Thyroid gland (tissue), 4 donors: ENCODE measurements around the gene SNX14. TPM values are rescaled to one million over a fixed set of nuclear protein-coding genes. Genes with fewer than 3 reads are reported as not detected.
A peak's percentile ranks its signal among the peaks of the same experiment; 100 is the strongest.

Experiments used
- DNase-seq, 2 donors: peaks; one replicate each; pipeline ENCODE4 v3.0.0-alpha.2; 2019
- H3K27ac ChIP-seq, 3 donors: fragments of 200-600 bp; sonication (generic); 1 replicate in 2 of 3; 2 replicates in 1 of 3; pipeline ENCODE4 v1.5.1; 2016 to 2019; ENCODE audit warnings: mild to moderate bottlenecking in 1 of 3, moderate library complexity in 1 of 3
- H3K27me3 ChIP-seq: fragments of 200-600 bp; sonication (generic); one replicate; pipeline ENCODE4 v1.5.1; 2019
- H3K36me3 ChIP-seq, 2 donors: fragments of 200-600 bp; sonication (generic); one replicate each; pipeline ENCODE4 v1.5.1; 2016 to 2019
- H3K4me1 ChIP-seq, 2 donors: fragments of 200-600 bp; sonication (generic); one replicate each; pipeline ENCODE4 v1.5.1; 2017 to 2019
- H3K4me3 ChIP-seq, 3 donors: fragments of 200-600 bp; sonication (generic); replicated peaks in 1 of 3; 1 replicate in 2 of 3; 2 replicates in 1 of 3; pipeline ENCODE4 v1.5.1; 2016; ENCODE audit warnings: mild to moderate bottlenecking in 1 of 3
- H3K9me3 ChIP-seq: fragments of 200-600 bp; sonication (generic); one replicate; pipeline ENCODE4 v1.5.1; 2017
- POLR2A ChIP-seq, 2 donors: fragments of 450-650 bp; IDR thresholded peaks; one replicate each; pipeline ENCODE4 v1.6.1; 2017; ENCODE audit warnings: antibody characterized with exemption in 2 of 2, mild to moderate bottlenecking in 2 of 2, moderate library complexity in 1 of 2
- WGBS, 2 donors: methylation state at CpG; one replicate each; pipeline ENCODE4 v1.1.5; 2017; 5-methylcytosine and 5-hydroxymethylcytosine counted together
- intact Hi-C: fragments of 100-400 bp; cut with DNase I; formaldehyde crosslinking; loops from one replicate; pipeline ENCODE4 v1.15.1; 2023
- total RNA-seq, 4 donors: library from RNA; depleted of rRNA; stranded (reverse); fragments of >200 nt; gene quantifications; one replicate each; pipeline ENCODE4 v1.2.3, GENCODE V29; 2016
- TF ChIP-seq, protein P1 (sequence below), 6 experiments: fragments of 200-600 bp in 3 of 6; fragments of 450-650 bp in 3 of 6; sonication (generic) in 3 of 6; IDR thresholded peaks; one replicate each; pipeline ENCODE4 v1.5.1; 2016 to 2019; ENCODE audit warnings: antibody characterized with exemption in 6 of 6, mild to moderate bottlenecking in 2 of 6, inconsistent platforms in 1 of 6, moderate library complexity in 1 of 6

Gene SNX14
- total RNA-seq, 4 donors from 2014 or later: 94.9 to 160 (median 124) TPM

DNA sequence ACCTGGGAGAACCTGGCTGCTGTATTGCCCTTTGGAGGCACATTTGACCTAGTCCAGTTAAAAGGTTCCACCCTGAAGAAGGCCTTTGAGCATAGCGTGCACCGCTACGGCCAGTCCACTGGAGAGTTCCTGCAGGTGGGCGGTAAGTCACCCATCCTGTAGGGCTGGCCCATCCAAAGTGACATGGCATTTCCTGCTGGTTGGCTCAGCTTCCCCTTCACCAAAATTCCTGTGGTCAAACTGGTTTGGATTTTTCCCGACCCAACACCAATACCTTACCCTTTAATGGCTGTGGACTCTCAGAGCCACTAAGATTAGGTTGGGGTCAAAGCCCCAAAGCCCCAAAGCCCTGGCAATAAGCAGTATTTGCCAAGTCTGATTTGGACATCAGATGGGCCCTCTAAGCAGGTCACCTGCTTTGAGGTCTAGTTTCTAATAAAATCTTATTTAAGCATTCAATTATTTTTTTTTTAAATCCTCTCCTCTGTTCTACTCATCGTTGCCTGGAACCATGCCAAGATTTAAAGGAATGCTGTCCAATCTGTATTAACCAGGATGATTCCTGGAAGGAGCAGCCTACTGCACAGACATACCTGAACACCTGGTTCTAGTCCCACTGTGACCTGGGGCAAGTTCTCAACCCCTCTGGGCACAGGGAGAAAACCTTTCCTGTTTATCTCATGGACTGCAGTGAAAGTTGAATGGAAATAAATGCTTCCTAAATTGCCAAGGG lies 103.0 kb downstream of the SNX14 start:
- intact Hi-C loops: no loop called here
- 82% methylated on average over 6 of the region's 6 CpGs for WGBS, 2 donors
- no peaks in the 10 kb centered on the region for H3K9me3 ChIP-seq
- H3K36me3 ChIP-seq: no peaks in the 10 kb centered on the region
- H3K27ac ChIP-seq: no peak overlapping the region
- H3K27me3 ChIP-seq: no peaks in the 10 kb centered on the region
- H3K4me1 ChIP-seq: no peaks in the 10 kb centered on the region
- no peak overlapping the region for H3K4me3 ChIP-seq
- no peak for TF ChIP-seq POLR2A (IDR thresholded peaks at IDR 0.05)
- TF ChIP-seq, protein P1, sequence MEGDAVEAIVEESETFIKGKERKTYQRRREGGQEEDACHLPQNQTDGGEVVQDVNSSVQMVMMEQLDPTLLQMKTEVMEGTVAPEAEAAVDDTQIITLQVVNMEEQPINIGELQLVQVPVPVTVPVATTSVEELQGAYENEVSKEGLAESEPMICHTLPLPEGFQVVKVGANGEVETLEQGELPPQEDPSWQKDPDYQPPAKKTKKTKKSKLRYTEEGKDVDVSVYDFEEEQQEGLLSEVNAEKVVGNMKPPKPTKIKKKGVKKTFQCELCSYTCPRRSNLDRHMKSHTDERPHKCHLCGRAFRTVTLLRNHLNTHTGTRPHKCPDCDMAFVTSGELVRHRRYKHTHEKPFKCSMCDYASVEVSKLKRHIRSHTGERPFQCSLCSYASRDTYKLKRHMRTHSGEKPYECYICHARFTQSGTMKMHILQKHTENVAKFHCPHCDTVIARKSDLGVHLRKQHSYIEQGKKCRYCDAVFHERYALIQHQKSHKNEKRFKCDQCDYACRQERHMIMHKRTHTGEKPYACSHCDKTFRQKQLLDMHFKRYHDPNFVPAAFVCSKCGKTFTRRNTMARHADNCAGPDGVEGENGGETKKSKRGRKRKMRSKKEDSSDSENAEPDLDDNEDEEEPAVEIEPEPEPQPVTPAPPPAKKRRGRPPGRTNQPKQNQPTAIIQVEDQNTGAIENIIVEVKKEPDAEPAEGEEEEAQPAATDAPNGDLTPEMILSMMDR (IDR thresholded peaks at IDR 0.05): no peak
- no peak for DNase-seq

DNA sequence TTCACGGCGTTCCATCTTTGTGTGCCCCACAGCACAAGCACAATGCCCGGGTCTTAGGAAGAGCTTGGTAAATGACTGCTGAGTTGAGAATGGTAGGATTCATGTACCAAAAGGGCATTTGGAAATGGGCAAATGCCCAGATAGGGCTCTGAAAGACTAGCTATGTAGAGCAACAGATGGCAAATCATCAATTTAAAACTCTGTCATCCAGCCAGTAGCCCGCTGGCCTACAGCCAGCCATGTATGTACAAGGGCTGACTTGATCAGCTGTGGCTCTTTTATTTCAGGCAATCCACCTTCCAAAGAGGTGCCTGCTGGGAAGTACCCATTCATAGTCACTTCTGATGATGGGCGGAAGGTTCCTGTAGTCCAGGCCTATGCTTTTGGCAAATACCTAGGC lies 108.7 kb downstream of the SNX14 start:
- H3K27ac ChIP-seq: no peak overlapping the region
- TF ChIP-seq, protein P1 (IDR thresholded peaks at IDR 0.05): no peak
- TF ChIP-seq POLR2A (IDR thresholded peaks at IDR 0.05): no peak
- no peak overlapping the region for H3K4me3 ChIP-seq
- no peaks in the 10 kb centered on the region for H3K9me3 ChIP-seq
- no peak for DNase-seq
- peaks cover 0 to 10% of the 10 kb centered on the region in 2 donors for H3K4me1 ChIP-seq
- intact Hi-C loops: no loop called here
- H3K36me3 ChIP-seq: no peaks in the 10 kb centered on the region
- no peaks in the 10 kb centered on the region for H3K27me3 ChIP-seq
- WGBS, 2 donors: 93 to 94% methylated on average over 5 of the region's 5 CpGs

DNA sequence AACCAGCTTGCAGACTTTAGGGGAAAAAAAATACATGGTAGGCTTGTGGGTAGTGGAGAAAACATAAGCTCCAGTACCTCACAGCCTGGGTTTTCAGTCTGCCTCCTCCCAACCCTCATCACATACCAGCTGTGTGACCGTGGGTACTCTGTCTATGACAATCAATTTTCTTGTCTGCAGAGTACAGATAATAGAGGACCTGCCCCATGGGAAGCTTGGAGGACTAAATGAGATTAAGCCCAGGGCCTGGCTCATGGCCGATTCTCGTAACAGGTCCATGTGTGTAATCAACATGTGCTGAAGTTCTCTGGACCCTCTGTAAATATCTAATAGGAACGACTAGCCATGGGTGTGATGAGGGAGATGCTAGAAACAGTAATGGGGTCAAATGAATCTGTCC lies 109.8 kb downstream of the SNX14 start:
- H3K36me3 ChIP-seq: no peaks in the 10 kb centered on the region
- DNase-seq: no peak
- 79 to 81% methylated on average over 4 of the region's 4 CpGs for WGBS, 2 donors
- no peak for TF ChIP-seq POLR2A (IDR thresholded peaks at IDR 0.05)
- TF ChIP-seq, protein P1 (IDR thresholded peaks at IDR 0.05): no peak
- no peaks in the 10 kb centered on the region for H3K9me3 ChIP-seq
- intact Hi-C loops: loop anchor here (2.0 kb wide), 1 partner anchor 131 kb away; no protein-coding TSS in a partner anchor
- H3K4me1 ChIP-seq: peaks cover 0 to 10% of the 10 kb centered on the region in 2 donors
- no peaks in the 10 kb centered on the region for H3K27me3 ChIP-seq
- no peak overlapping the region for H3K4me3 ChIP-seq
- no peak overlapping the region for H3K27ac ChIP-seq

DNA sequence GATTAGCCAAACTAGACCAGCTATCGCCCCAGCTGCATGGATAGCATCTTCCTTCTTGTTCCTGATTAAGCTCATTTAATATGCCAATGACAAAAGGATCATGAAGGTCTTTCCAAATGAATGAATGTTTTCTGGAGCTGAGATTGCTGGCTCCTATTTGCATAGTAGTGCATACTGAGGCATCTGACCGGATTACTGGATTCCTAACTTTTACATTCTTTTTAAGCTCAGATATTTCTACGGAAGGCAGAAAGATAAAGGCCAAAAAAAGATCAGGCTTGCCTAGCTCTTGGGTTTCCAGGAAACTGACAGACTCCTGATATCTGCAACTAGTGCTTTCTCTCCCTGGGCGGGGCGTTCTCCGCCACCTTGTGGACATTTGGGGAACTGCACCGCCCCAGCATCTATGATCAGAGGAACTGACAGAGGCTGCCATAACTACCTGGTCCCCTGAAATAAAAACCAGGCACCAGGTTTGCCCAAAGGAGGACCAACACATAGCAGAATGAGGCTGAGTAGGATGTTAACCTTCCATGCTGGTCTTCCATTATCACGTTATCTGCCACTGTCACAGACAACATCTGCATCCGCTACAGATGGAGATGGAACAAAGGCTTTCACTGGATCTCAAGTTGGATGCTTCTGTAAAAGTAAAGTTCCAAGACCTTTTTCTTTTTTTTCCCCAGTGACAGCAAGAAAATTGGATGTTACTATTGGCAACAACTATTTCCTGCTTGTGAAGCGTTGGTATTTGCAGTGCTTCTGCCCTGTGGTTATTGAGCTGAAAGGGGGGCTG lies 110.6 kb downstream of the SNX14 start:
- no peak for TF ChIP-seq POLR2A (IDR thresholded peaks at IDR 0.05)
- TF ChIP-seq, protein P1 (IDR thresholded peaks at IDR 0.05): peak; percentile 96 to 100 (median 98)
- peaks cover 0 to 10% of the 10 kb centered on the region in 2 donors for H3K4me1 ChIP-seq
- no peak overlapping the region for H3K4me3 ChIP-seq
- WGBS, 2 donors: 31% methylated on average over 10 of the region's 10 CpGs
- intact Hi-C loops: loop anchor here (2.0 kb wide), 1 partner anchor 130 kb away; no protein-coding TSS in a partner anchor
- no peak overlapping the region for H3K27ac ChIP-seq
- no peaks in the 10 kb centered on the region for H3K9me3 ChIP-seq
- DNase-seq: peak; percentile 79 to 84
- H3K27me3 ChIP-seq: no peaks in the 10 kb centered on the region
- no peaks in the 10 kb centered on the region for H3K36me3 ChIP-seq
